GM23338 (cell line): ENCODE results near the gene NFIC. TPM values are rescaled to one million over a fixed set of nuclear protein-coding genes. Genes with fewer than 3 reads are reported as not detected.

Experiments used
- ATAC-seq: fragments of 200-7000 bp; cut with Tn5 transposase; 3 replicates; pipeline ENCODE4 v1.9.1; 2020
- DNase-seq: peaks from one replicate; pipeline ENCODE4 v3.0.0-alpha.2; 2015; ENCODE audit warnings: low spot score
- H2AFZ ChIP-seq: fragments of 200-600 bp; sonication (generic); 2 replicates; pipeline ENCODE4 v1.8.0; 2016; ENCODE audit warnings: antibody characterized with exemption, mild to moderate bottlenecking, moderate library complexity
- H3F3A ChIP-seq: fragments of 200-600 bp; sonication (generic); replicated peaks from 2 replicates; pipeline ENCODE4 v1.8.0; 2017; ENCODE audit warnings: antibody characterized with exemption, mixed run types, low read depth
- H3K27ac ChIP-seq: fragments of 200-600 bp; sonication (generic); 2 replicates; pipeline ENCODE4 v1.6.1; 2016; ENCODE audit warnings: low read depth
- H3K27me3 ChIP-seq: fragments of 200-600 bp; sonication (generic); 2 replicates; pipeline ENCODE4 v1.8.0; 2016; ENCODE audit warnings: mild to moderate bottlenecking, mixed run types, moderate library complexity; ENCODE audit not compliant: insufficient read depth
- H3K36me3 ChIP-seq: fragments of 200-600 bp; sonication (generic); 2 replicates; pipeline ENCODE4 v1.8.0; 2016; ENCODE audit warnings: mild to moderate bottlenecking; ENCODE audit not compliant: insufficient read depth
- H3K4me1 ChIP-seq: fragments of 200-600 bp; sonication (generic); 2 replicates; pipeline ENCODE4 v1.8.0; 2016; ENCODE audit warnings: mild to moderate bottlenecking, moderate library complexity; ENCODE audit not compliant: insufficient read depth
- H3K4me2 ChIP-seq: fragments of 200-600 bp; sonication (generic); 2 replicates; pipeline ENCODE4 v1.7.1; 2017; ENCODE audit warnings: mixed run types
- H3K4me3 ChIP-seq: fragments of 200-600 bp; sonication (generic); 2 replicates; pipeline ENCODE4 v1.6.1; 2016; ENCODE audit warnings: mixed run types
- H3K79me2 ChIP-seq: fragments of 200-600 bp; sonication (generic); replicated peaks from 2 replicates; pipeline ENCODE4 v1.8.0; 2017; ENCODE audit warnings: mild to moderate bottlenecking; ENCODE audit not compliant: insufficient read depth
- H3K9me2 ChIP-seq: fragments of 200-600 bp; sonication (generic); 2 replicates; pipeline ENCODE4 v1.8.0; 2017; ENCODE audit not compliant: insufficient read depth
- H4K20me1 ChIP-seq: fragments of 200-600 bp; sonication (generic); replicated peaks from 2 replicates; pipeline ENCODE4 v1.8.0; 2017; ENCODE audit warnings: mild to moderate bottlenecking; ENCODE audit not compliant: insufficient read depth
- H3K27ac Mint-ChIP-seq: 2 replicates; pipeline ENCODE4 v1.8.0; 2020; ENCODE audit warnings: inconsistent platforms, mild to moderate bottlenecking, moderate library complexity, mixed read lengths
- H3K27me3 Mint-ChIP-seq: 3 replicates; pipeline ENCODE4 v1.8.0; 2022; ENCODE audit warnings: low read depth, mild to moderate bottlenecking, moderate library complexity, mixed read lengths, inconsistent platforms; ENCODE audit not compliant: insufficient read depth, poor library complexity
- H3K36me3 Mint-ChIP-seq: 3 replicates; pipeline ENCODE4 v1.8.0; 2021; ENCODE audit warnings: low read depth, mild to moderate bottlenecking, inconsistent platforms, moderate library complexity, mixed read lengths
- H3K4me1 Mint-ChIP-seq: 3 replicates; pipeline ENCODE4 v1.8.0; 2020; ENCODE audit warnings: mild to moderate bottlenecking, inconsistent platforms, mixed read lengths
- H3K4me3 Mint-ChIP-seq: 3 replicates; pipeline ENCODE4 v1.8.0; 2021; ENCODE audit warnings: moderate library complexity, mild to moderate bottlenecking, inconsistent platforms, mixed read lengths
- H3K9me3 Mint-ChIP-seq: 3 replicates; pipeline ENCODE4 v1.8.0; 2020; ENCODE audit warnings: moderate library complexity, mild to moderate bottlenecking, inconsistent platforms, mixed read lengths
- CREB1 ChIP-seq: fragments of 250-450 bp; sonication (Bioruptor Pico); IDR thresholded peaks from 2 replicates; pipeline ENCODE4 v1.5.0; 2020; ENCODE audit warnings: low read depth, mild to moderate bottlenecking, moderate library complexity
- CTCF ChIP-seq, 2 experiments: fragments of 200-600 bp in 1 of 2; sonication (generic) in 1 of 2; conservative IDR thresholded peaks; 2 replicates each; pipeline versions ENCODE4 v1.5.1 to v1.6.1; 2016 to 2017; ENCODE audit warnings: antibody characterized with exemption in 2 of 2, low read depth in 2 of 2, mild to moderate bottlenecking in 2 of 2, moderate library complexity in 1 of 2
- EZH2 ChIP-seq: fragments of 200-600 bp; sonication (generic); IDR thresholded peaks from one replicate; pipeline ENCODE4 v1.8.0; 2017; ENCODE audit warnings: antibody characterized with exemption, mild to moderate bottlenecking, low read depth; ENCODE audit not compliant: unreplicated experiment
- EZH2phosphoT487 ChIP-seq: fragments of 200-600 bp; sonication (generic); IDR thresholded peaks from one replicate; pipeline ENCODE4 v1.8.1; 2018; ENCODE audit warnings: antibody characterized with exemption; ENCODE audit not compliant: unreplicated experiment
- JUNB ChIP-seq: IDR thresholded peaks from one replicate; pipeline ENCODE4 v1.6.1; 2016; ENCODE audit warnings: antibody characterized with exemption; ENCODE audit not compliant: unreplicated experiment
- NANOG ChIP-seq: IDR thresholded peaks from 2 replicates; pipeline ENCODE4 v1.6.1; 2016; ENCODE audit warnings: antibody characterized with exemption, borderline replicate concordance
- POLR2AphosphoS5 ChIP-seq: IDR thresholded peaks from 2 replicates; pipeline ENCODE4 v1.6.1; 2016; ENCODE audit warnings: antibody characterized with exemption, low read depth
- STAT1 ChIP-seq: IDR thresholded peaks from one replicate; pipeline ENCODE4 v1.6.1; 2016; ENCODE audit warnings: antibody characterized with exemption; ENCODE audit not compliant: unreplicated experiment
- ZNF114 ChIP-seq: fragments of 250-450 bp; sonication (Bioruptor Pico); IDR thresholded peaks from 2 replicates; pipeline ENCODE4 v1.5.0; 2020; ENCODE audit warnings: mild to moderate bottlenecking, moderate library complexity
- ZNF331 ChIP-seq: fragments of 250-450 bp; sonication (Bioruptor Pico); IDR thresholded peaks from 2 replicates; pipeline ENCODE4 v1.5.0; 2020; ENCODE audit warnings: low read depth, mild to moderate bottlenecking, moderate library complexity
- polyA plus RNA-seq: library from polyadenylated mRNA; unstranded; fragments of >200 nt; fragmentation: Nextera tagmentation; extraction: Ambion mirVana; gene quantifications from 2 replicates; pipeline ENCODE4 v1.2.1, GENCODE V29; 2016
- total RNA-seq: library from RNA; depleted of rRNA; stranded (reverse); fragments of >200 nt; shearing (Covaris generic); gene quantifications from 2 replicates; pipeline ENCODE4 v1.2.3, GENCODE V29; 2014
- TF ChIP-seq, protein P1 (sequence below): IDR thresholded peaks from 2 replicates; pipeline ENCODE4 v1.6.1; 2016; ENCODE audit warnings: antibody characterized with exemption
- TF ChIP-seq, protein P2 (sequence below): fragments of 250-450 bp; sonication (Bioruptor Pico); IDR thresholded peaks from 2 replicates; pipeline ENCODE4 v1.5.0; 2020; ENCODE audit warnings: mild to moderate bottlenecking, moderate library complexity

The NFIC gene
- total and polyA plus RNA-seq, 2 experiments from 2014 or later = 1.3 to 5.3 TPM

- TF ChIP-seq JUNB (no peak), CREB1 (CRISPR knock-in tag) (no peak), EZH2 (no peak)
- TF ChIP-seq, protein P1, sequence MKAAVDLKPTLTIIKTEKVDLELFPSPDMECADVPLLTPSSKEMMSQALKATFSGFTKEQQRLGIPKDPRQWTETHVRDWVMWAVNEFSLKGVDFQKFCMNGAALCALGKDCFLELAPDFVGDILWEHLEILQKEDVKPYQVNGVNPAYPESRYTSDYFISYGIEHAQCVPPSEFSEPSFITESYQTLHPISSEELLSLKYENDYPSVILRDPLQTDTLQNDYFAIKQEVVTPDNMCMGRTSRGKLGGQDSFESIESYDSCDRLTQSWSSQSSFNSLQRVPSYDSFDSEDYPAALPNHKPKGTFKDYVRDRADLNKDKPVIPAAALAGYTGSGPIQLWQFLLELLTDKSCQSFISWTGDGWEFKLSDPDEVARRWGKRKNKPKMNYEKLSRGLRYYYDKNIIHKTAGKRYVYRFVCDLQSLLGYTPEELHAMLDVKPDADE = no peak
Observed at GRCh38 chr19:3336351-3336679, 30.1 kb upstream of the NFIC start (continued).

GRCh38 chr19:3336680-3337523 lies 29.5 kb upstream of the NFIC start:
- H3K27ac ChIP-seq = no peak overlapping the region
- no peak overlapping the region for H2AFZ ChIP-seq

More at GRCh38 chr19:3336680-3337523, 29.5 kb upstream of the NFIC start:
- Histone ChIP-seq H3K79me2 (no peaks in the 10 kb centered on the region), H3F3A (no peaks in the 10 kb centered on the region), H3K36me3 (no peaks in the 10 kb centered on the region), H3K27me3 (no peaks in the 10 kb centered on the region), H3K4me1 (no peaks in the 10 kb centered on the region), H3K4me2 (no peak overlapping the region), H4K20me1 (no peaks in the 10 kb centered on the region), H3K9me2 (no peaks in the 10 kb centered on the region), H3K4me3 (no peak overlapping the region)
- no peaks in the 10 kb centered on the region for H3K36me3 Mint-ChIP-seq
- H3K4me1 Mint-ChIP-seq = no peaks in the 10 kb centered on the region
- no peak overlapping the region for H3K27ac Mint-ChIP-seq
- no peak overlapping the region for H3K4me3 Mint-ChIP-seq
- TF ChIP-seq ZNF114 (CRISPR knock-in tag) (no peak), POLR2AphosphoS5 (no peak), CTCF (conservative IDR thresholded peaks at IDR 0.05; ENCODE audit: low read depth in 2 of 2) (no peak), STAT1 (no peak), NANOG (no peak), EZH2phosphoT487 (no peak), JUNB (no peak), ZNF331 (no peak), CREB1 (CRISPR knock-in tag) (no peak)
- TF ChIP-seq, protein P1 = no peak
- TF ChIP-seq, protein P2, sequence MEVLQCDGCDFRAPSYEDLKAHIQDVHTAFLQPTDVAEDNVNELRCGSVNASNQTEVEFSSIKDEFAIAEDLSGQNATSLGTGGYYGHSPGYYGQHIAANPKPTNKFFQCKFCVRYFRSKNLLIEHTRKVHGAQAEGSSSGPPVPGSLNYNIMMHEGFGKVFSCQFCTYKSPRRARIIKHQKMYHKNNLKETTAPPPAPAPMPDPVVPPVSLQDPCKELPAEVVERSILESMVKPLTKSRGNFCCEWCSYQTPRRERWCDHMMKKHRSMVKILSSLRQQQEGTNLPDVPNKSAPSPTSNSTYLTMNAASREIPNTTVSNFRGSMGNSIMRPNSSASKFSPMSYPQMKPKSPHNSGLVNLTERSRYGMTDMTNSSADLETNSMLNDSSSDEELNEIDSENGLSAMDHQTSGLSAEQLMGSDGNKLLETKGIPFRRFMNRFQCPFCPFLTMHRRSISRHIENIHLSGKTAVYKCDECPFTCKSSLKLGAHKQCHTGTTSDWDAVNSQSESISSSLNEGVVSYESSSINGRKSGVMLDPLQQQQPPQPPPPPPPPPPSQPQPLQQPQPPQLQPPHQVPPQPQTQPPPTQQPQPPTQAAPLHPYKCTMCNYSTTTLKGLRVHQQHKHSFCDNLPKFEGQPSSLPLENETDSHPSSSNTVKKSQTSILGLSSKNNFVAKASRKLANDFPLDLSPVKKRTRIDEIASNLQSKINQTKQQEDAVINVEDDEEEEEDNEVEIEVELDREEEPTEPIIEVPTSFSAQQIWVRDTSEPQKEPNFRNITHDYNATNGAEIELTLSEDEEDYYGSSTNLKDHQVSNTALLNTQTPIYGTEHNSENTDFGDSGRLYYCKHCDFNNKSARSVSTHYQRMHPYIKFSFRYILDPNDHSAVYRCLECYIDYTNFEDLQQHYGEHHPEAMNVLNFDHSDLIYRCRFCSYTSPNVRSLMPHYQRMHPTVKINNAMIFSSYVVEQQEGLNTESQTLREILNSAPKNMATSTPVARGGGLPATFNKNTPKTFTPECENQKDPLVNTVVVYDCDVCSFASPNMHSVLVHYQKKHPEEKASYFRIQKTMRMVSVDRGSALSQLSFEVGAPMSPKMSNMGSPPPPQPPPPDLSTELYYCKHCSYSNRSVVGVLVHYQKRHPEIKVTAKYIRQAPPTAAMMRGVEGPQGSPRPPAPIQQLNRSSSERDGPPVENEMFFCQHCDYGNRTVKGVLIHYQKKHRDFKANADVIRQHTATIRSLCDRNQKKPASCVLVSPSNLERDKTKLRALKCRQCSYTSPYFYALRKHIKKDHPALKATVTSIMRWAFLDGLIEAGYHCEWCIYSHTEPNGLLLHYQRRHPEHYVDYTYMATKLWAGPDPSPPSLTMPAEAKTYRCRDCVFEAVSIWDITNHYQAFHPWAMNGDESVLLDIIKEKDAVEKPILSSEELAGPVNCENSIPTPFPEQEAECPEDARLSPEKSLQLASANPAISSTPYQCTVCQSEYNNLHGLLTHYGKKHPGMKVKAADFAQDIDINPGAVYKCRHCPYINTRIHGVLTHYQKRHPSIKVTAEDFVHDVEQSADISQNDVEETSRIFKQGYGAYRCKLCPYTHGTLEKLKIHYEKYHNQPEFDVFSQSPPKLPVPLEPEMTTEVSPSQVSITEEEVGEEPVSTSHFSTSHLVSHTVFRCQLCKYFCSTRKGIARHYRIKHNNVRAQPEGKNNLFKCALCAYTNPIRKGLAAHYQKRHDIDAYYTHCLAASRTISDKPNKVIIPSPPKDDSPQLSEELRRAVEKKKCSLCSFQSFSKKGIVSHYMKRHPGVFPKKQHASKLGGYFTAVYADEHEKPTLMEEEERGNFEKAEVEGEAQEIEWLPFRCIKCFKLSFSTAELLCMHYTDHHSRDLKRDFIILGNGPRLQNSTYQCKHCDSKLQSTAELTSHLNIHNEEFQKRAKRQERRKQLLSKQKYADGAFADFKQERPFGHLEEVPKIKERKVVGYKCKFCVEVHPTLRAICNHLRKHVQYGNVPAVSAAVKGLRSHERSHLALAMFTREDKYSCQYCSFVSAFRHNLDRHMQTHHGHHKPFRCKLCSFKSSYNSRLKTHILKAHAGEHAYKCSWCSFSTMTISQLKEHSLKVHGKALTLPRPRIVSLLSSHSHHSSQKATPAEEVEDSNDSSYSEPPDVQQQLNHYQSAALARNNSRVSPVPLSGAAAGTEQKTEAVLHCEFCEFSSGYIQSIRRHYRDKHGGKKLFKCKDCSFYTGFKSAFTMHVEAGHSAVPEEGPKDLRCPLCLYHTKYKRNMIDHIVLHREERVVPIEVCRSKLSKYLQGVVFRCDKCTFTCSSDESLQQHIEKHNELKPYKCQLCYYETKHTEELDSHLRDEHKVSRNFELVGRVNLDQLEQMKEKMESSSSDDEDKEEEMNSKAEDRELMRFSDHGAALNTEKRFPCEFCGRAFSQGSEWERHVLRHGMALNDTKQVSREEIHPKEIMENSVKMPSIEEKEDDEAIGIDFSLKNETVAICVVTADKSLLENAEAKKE (CRISPR knock-in tag) = no peak
- ATAC-seq (no peak), DNase-seq (no peak)
- H3K9me3 Mint-ChIP-seq = peaks cover 7% of the 10 kb centered on the region
- H3K27me3 Mint-ChIP-seq = peaks cover 5% of the 10 kb centered on the region
